Panc1 (cell line): ENCODE data around the gene MPRIP. TPM values are rescaled to one million over a fixed set of nuclear protein-coding genes. Genes with fewer than 3 reads are reported as not detected.

Source experiments
- ATAC-seq: fragments of 200-7000 bp; cut with Tn5 transposase; 2 replicates; pipeline ENCODE4 v1.9.1; 2020; ENCODE audit warnings: mild to moderate bottlenecking, moderate library complexity
- BruUV-seq: library from RNA; stranded (reverse); fragments of 400-500 nt; replicated peaks from 2 replicates; lab custom pipeline; 2021; lab: Mats Ljungman, UMichigan
- CTCF ChIA-PET: fragments of 300-600 bp; sonication (Branson Sonifier 250); formaldehyde crosslinking; loops from one replicate; lab custom pipeline; 2022; ENCODE audit warnings: antibody characterized with exemption; lab: Charles Lee
- POLR2A ChIA-PET: fragments of 300-600 bp; sonication (Branson Sonifier 250); formaldehyde crosslinking; loops from one replicate; lab custom pipeline; 2022; ENCODE audit warnings: antibody characterized with exemption; lab: Charles Lee
- DNase-seq: peaks from one replicate; pipeline ENCODE4 v3.0.0-alpha.2; 2010; ENCODE audit warnings: low read depth, low spot score
- H3K27ac ChIP-seq: 2 replicates; pipeline ENCODE4 v1.5.1; 2011; ENCODE audit warnings: mild to moderate bottlenecking, low read length, inconsistent platforms
- H3K27me3 ChIP-seq: fragments of 200-500 bp; sonication (Bioruptor generic); 2 replicates; pipeline ENCODE4 v1.6.0; 2014; ENCODE audit warnings: low read length, inconsistent platforms; ENCODE audit not compliant: control insufficient read depth, insufficient read depth
- H3K36me3 ChIP-seq: fragments of 200-500 bp; sonication (Bioruptor generic); 2 replicates; pipeline ENCODE4 v1.5.1; 2014; ENCODE audit warnings: inconsistent platforms, mild to moderate bottlenecking, low read length, moderate library complexity; ENCODE audit not compliant: control insufficient read depth, insufficient read depth
- H3K4me1 ChIP-seq: 2 replicates; pipeline ENCODE4 v1.5.1; 2011; ENCODE audit warnings: inconsistent platforms, mild to moderate bottlenecking, low read length, moderate library complexity; ENCODE audit not compliant: control insufficient read depth, insufficient read depth
- H3K4me3 ChIP-seq, 2 experiments: 2 replicates each; pipeline ENCODE4 v1.5.1; 2011 to 2012; ENCODE audit warnings: low read depth in 2 of 2, low read length in 2 of 2, mild to moderate bottlenecking in 2 of 2, inconsistent platforms in 1 of 2, moderate library complexity in 1 of 2
- H3K9me3 ChIP-seq: fragments of 200-500 bp; sonication (Bioruptor generic); 2 replicates; pipeline ENCODE4 v1.5.1; 2014; ENCODE audit warnings: low read depth, mild to moderate bottlenecking, inconsistent platforms, low read length, moderate library complexity; ENCODE audit not compliant: control insufficient read depth, insufficient read depth
- POLR2AphosphoS5 ChIP-seq: IDR thresholded peaks from 2 replicates; pipeline ENCODE4 v1.6.1; 2012; ENCODE audit warnings: mild to moderate bottlenecking, low read depth, low read length, moderate library complexity
- SIN3A ChIP-seq: IDR thresholded peaks from 2 replicates; pipeline ENCODE4 v1.6.1; 2012; ENCODE audit warnings: low read depth, mild to moderate bottlenecking, low read length, moderate library complexity, borderline replicate concordance; ENCODE audit not compliant: insufficient read depth
- TCF7L2 ChIP-seq: IDR thresholded peaks from 2 replicates; pipeline ENCODE4 v1.6.1; 2011; ENCODE audit warnings: mild to moderate bottlenecking, low read depth, low read length, inconsistent platforms
- in situ Hi-C: cut with HindIII; loops from 2 replicates; pipeline ENCODE4 v1.10.0; 2016; ENCODE audit warnings: low sequenced_read_pairs, low pct_unique_long_range_greater_than_20kb
- intact Hi-C: fragments of 100-400 bp; cut with micrococcal nuclease; formaldehyde crosslinking; loops from one replicate; pipeline ENCODE4 v1.10.0; 2022; ENCODE audit not compliant: unreplicated experiment
- total RNA-seq: library from RNA; stranded (reverse); gene quantifications from one replicate; pipeline ENCODE4 v1.2.1, GENCODE V29; 2021; ENCODE audit not compliant: unreplicated experiment
- TF ChIP-seq, protein P1 (sequence below): fragments of 450-650 bp; IDR thresholded peaks from 2 replicates; pipeline ENCODE4 v1.5.1; 2017; ENCODE audit warnings: mild to moderate bottlenecking
- TF ChIP-seq, protein P2 (sequence below), 2 experiments: IDR thresholded peaks; 2 replicates each; pipeline ENCODE4 v1.6.1; 2011 to 2012; ENCODE audit warnings: low read depth in 2 of 2, control low read depth in 1 of 2, low read length in 1 of 2, mild to moderate bottlenecking in 1 of 2, moderate library complexity in 1 of 2; ENCODE audit not compliant: insufficient read depth in 1 of 2

Gene MPRIP
- total RNA-seq, 1 experiment from 2014 or later: 155 TPM

DNA sequence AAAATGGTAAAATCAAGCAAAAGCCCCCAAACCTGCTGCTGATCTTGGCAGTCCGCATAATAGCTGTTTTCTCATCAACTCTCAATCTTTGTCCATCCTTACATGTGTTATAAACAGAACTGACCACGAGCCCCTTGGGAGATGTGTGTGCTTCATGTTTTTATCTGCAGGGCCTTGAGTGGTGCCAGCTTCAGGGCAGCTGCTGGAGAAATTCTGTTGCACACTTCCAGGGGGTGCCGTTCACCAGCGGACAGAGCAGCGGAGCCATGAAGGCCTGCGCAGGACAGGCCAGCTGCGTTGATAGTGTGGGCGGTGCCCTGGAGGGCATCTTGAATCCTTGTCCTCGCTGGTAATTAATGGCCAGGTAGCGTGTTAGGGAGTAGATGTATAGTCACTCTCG lies 20.1 kb downstream of the MPRIP start:
- POLR2A ChIA-PET: no interaction called here
- Histone ChIP-seq H3K4me3 (no peak overlapping the region), H3K36me3 (no peaks in the 10 kb centered on the region), H3K27ac (no peak overlapping the region), H3K27me3 (no peaks in the 10 kb centered on the region), H3K4me1 (peaks cover 3% of the 10 kb centered on the region; the same call in 1 of the 2 replicates), H3K9me3 (no peaks in the 10 kb centered on the region)
- in situ Hi-C loops (no loop called here), intact Hi-C loops (no loop called here)
- no TSS peak for BruUV-seq
- no peak for DNase-seq
- no peak for ATAC-seq
- TF ChIP-seq TCF7L2: no peak
- no peak for TF ChIP-seq POLR2AphosphoS5
- TF ChIP-seq, protein P1, sequence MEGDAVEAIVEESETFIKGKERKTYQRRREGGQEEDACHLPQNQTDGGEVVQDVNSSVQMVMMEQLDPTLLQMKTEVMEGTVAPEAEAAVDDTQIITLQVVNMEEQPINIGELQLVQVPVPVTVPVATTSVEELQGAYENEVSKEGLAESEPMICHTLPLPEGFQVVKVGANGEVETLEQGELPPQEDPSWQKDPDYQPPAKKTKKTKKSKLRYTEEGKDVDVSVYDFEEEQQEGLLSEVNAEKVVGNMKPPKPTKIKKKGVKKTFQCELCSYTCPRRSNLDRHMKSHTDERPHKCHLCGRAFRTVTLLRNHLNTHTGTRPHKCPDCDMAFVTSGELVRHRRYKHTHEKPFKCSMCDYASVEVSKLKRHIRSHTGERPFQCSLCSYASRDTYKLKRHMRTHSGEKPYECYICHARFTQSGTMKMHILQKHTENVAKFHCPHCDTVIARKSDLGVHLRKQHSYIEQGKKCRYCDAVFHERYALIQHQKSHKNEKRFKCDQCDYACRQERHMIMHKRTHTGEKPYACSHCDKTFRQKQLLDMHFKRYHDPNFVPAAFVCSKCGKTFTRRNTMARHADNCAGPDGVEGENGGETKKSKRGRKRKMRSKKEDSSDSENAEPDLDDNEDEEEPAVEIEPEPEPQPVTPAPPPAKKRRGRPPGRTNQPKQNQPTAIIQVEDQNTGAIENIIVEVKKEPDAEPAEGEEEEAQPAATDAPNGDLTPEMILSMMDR: no peak
- TF ChIP-seq, protein P2, sequence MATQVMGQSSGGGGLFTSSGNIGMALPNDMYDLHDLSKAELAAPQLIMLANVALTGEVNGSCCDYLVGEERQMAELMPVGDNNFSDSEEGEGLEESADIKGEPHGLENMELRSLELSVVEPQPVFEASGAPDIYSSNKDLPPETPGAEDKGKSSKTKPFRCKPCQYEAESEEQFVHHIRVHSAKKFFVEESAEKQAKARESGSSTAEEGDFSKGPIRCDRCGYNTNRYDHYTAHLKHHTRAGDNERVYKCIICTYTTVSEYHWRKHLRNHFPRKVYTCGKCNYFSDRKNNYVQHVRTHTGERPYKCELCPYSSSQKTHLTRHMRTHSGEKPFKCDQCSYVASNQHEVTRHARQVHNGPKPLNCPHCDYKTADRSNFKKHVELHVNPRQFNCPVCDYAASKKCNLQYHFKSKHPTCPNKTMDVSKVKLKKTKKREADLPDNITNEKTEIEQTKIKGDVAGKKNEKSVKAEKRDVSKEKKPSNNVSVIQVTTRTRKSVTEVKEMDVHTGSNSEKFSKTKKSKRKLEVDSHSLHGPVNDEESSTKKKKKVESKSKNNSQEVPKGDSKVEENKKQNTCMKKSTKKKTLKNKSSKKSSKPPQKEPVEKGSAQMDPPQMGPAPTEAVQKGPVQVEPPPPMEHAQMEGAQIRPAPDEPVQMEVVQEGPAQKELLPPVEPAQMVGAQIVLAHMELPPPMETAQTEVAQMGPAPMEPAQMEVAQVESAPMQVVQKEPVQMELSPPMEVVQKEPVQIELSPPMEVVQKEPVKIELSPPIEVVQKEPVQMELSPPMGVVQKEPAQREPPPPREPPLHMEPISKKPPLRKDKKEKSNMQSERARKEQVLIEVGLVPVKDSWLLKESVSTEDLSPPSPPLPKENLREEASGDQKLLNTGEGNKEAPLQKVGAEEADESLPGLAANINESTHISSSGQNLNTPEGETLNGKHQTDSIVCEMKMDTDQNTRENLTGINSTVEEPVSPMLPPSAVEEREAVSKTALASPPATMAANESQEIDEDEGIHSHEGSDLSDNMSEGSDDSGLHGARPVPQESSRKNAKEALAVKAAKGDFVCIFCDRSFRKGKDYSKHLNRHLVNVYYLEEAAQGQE (IDR thresholded peaks at IDR 0.05; ENCODE audit: insufficient read depth in 1 of 2, low read depth in 2 of 2, low read length in 1 of 2): no peak
- no peak for TF ChIP-seq SIN3A
- CTCF ChIA-PET: interaction anchor here (0.5 kb wide), 1 partner anchor 79 kb away, joined by 3 read pairs; no protein-coding TSS in a partner anchor

DNA sequence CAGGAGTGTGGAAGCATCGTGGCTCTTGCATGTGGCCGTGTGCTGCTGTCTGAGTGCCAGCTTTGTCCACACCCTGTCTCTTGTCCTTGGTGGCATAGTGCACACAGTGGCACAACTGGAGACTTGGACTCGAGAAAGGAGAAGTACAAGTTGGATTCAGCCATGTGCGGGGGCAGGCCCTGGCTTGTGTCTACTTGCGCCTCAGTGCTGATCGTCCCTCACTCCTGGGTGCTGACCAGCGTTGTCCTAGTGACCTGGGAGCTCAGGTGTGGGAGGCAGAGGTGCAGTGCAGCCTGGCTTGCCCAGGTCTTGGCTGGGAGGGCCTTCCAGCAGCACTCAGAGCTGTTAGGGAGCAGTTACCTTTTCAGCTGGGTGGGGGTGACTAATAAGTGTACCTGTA lies 20.6 kb downstream of the MPRIP start:
- DNase-seq (no peak), ATAC-seq (no peak)
- TF ChIP-seq, protein P1: no peak
- TF ChIP-seq SIN3A (no peak), POLR2AphosphoS5 (no peak), TCF7L2 (no peak)
- TF ChIP-seq, protein P2 (IDR thresholded peaks at IDR 0.05; ENCODE audit: insufficient read depth in 1 of 2, low read depth in 2 of 2, low read length in 1 of 2): no peak
- no peaks in the 10 kb centered on the region for H3K27me3 ChIP-seq
- H3K4me3 ChIP-seq: no peak overlapping the region
- H3K9me3 ChIP-seq: no peaks in the 10 kb centered on the region
- peaks cover 5% of the 10 kb centered on the region; the same call in 1 of the 2 replicates for H3K4me1 ChIP-seq
- BruUV-seq: no TSS peak
- H3K27ac ChIP-seq: no peak overlapping the region
- ChIA-PET CTCF (no interaction called here), POLR2A (no interaction called here)
- in situ Hi-C loops (no loop called here), intact Hi-C loops (no loop called here)
- no peaks in the 10 kb centered on the region for H3K36me3 ChIP-seq
